ENCODE data around the gene XPR1. TPM values are rescaled to one million over a fixed set of nuclear protein-coding genes. Genes with fewer than 3 reads are reported as not detected.

XPR1 gene
- total and polyA plus RNA-seq, 2 donors (not counting 3 experiments of a cell fraction or from before 2014, with no cell fraction given) = 23.9 to 26.7 TPM

GRCh38 chr1:180922631-180923015, 290.8 kb downstream of the XPR1 start:
- Histone ChIP-seq H3K4me3 (replicated peaks in 1 of 3; ENCODE audit: insufficient read depth in 1 of 3, low read depth in 1 of 3, low read length in 3 of 3) (no peak overlapping the region), H3K9me1 (replicated peaks; ENCODE audit: control insufficient read depth, extremely low read depth, insufficient read depth, low read length) (no peaks in the 10 kb centered on the region), H3K79me2 (ENCODE audit: control insufficient read depth, insufficient read depth, low read length) (no peaks in the 10 kb centered on the region), H3K27ac (ENCODE audit: insufficient read depth, low read depth, low read length) (no peak overlapping the region), H3K27me3 (ENCODE audit: control insufficient read depth in 2 of 2, insufficient read depth in 2 of 2, low read length in 2 of 2) (no peaks in the 10 kb centered on the region), H3K36me3 (ENCODE audit: control insufficient read depth in 2 of 2, extremely low read depth in 1 of 2, insufficient read depth in 2 of 2, low read length in 2 of 2) (no peaks in the 10 kb centered on the region), H3K4me1 (ENCODE audit: control insufficient read depth, extremely low read depth, insufficient read depth, low read length) (no peaks in the 10 kb centered on the region), H3K9ac (replicated peaks; ENCODE audit: extremely low read depth, insufficient read depth, low read length) (no peak overlapping the region), H3K4me2 (ENCODE audit: insufficient read depth, low read length) (no peak overlapping the region), H4K20me1 (replicated peaks; ENCODE audit: control insufficient read depth, extremely low read depth, insufficient read depth, low read length) (no peaks in the 10 kb centered on the region), H2AFZ (ENCODE audit: low read depth, low read length) (no peak overlapping the region), H3K9me3 (replicated peaks; ENCODE audit: control insufficient read depth, insufficient read depth, low read length) (no peaks in the 10 kb centered on the region)
- POLR2A ChIA-PET = no interaction called here
- TF ChIP-seq GATA2 (IDR thresholded peaks at IDR 0.05; ENCODE audit: insufficient read depth, insufficient read length, low read depth, low read length) = no peak
- no peak for TF ChIP-seq JUN (IDR thresholded peaks at IDR 0.05; ENCODE audit: borderline replicate concordance, insufficient read depth, insufficient read length, low read depth)
- no peak for TF ChIP-seq POLR2A (IDR thresholded peaks at IDR 0.05; ENCODE audit: low read depth, low read length)
- TF ChIP-seq FOS (IDR thresholded peaks at IDR 0.05; ENCODE audit: borderline replicate concordance, insufficient read depth, low read length) = no peak
- TF ChIP-seq MYC (IDR thresholded peaks at IDR 0.05; ENCODE audit: low read depth, low read length) = no peak
- TF ChIP-seq MAX (IDR thresholded peaks at IDR 0.05; ENCODE audit: insufficient read depth, insufficient read length) = no peak
- no peak for TF ChIP-seq POLR2AphosphoS5 (IDR thresholded peaks at IDR 0.05; ENCODE audit: insufficient read depth, low read depth, low read length)
- no peak for TF ChIP-seq CTCF (IDR thresholded peaks at IDR 0.05; ENCODE audit: extremely low read depth in 1 of 2, insufficient read depth in 1 of 2, low read depth in 1 of 2, low read length in 2 of 2)
- no peak for TF ChIP-seq EZH2 (IDR thresholded peaks at IDR 0.05; ENCODE audit: borderline replicate concordance, low read depth, low read length, severe bottlenecking)
- BruUV-seq (replicated peaks) = no TSS peak
- dilution Hi-C loops (cut with MboI; ENCODE audit: extremely low pct_ligation_motif_present, low sequenced_read_pairs) = no loop called here
- DNase-seq (ENCODE audit: low read depth, low spot score) (no peak), FAIRE-seq (no peak)
- CTCF ChIA-PET = interaction anchor here (1.3 to 2.0 kb wide), 2 partner anchors 14 to 41 kb away, joined by 3 to 14 read pairs; no protein-coding TSS in a partner anchor
- intact Hi-C loops (cut with micrococcal nuclease) = no loop called here

Data from endothelial cell of umbilical vein (primary cell).